ENCODE results near the gene KCTD3.

The KCTD3 gene

GRCh38 chr1:215600258-215600792 lies 33.2 kb downstream of the KCTD3 start:
- Histone ChIP-seq H2AK5ac (ENCODE audit: low read length, severe bottlenecking) (no peak overlapping the region), H3K4ac (ENCODE audit: low read depth in 1 of 2, low read length in 2 of 2) (no peak overlapping the region), H3K27me3 (ENCODE audit: control insufficient read depth in 1 of 2, insufficient read depth in 1 of 2, low read length in 2 of 2) (no peaks in the 10 kb centered on the region), H2BK5ac (ENCODE audit: low read depth, low read length, poor library complexity, severe bottlenecking) (no peak overlapping the region), H3K79me1 (replicated peaks; ENCODE audit: low read length, poor library complexity, severe bottlenecking) (no peaks in the 10 kb centered on the region), H3K36me3 (ENCODE audit: control insufficient read depth in 1 of 2, insufficient read depth in 2 of 2, low read depth in 1 of 2, low read length in 2 of 2) (peaks cover 0 to 81% of the 10 kb centered on the region in 2 experiments), H4K8ac (ENCODE audit: low read length) (no peak overlapping the region), H3K18ac (ENCODE audit: low read depth in 1 of 2, low read length in 2 of 2) (no peak overlapping the region), H3K23ac (ENCODE audit: low read length in 2 of 2) (no peak overlapping the region), H3K4me3 (ENCODE audit: insufficient read depth in 1 of 2, low read depth in 1 of 2, low read length in 2 of 2) (no peak overlapping the region), H3K9me3 (ENCODE audit: control insufficient read depth, low read length) (no peaks in the 10 kb centered on the region), H3K4me2 (ENCODE audit: low read length, poor library complexity, severe bottlenecking) (no peak overlapping the region), H2AFZ (ENCODE audit: low read depth, low read length) (no peak overlapping the region), H2BK12ac (ENCODE audit: low read length in 2 of 2) (no peak overlapping the region), H3K9ac (ENCODE audit: low read length) (no peak overlapping the region), H4K91ac (ENCODE audit: low read length) (no peak overlapping the region), H2BK120ac (ENCODE audit: low read depth, low read length) (no peak overlapping the region), H3K4me1 (ENCODE audit: control insufficient read depth, insufficient read depth, low read depth, low read length) (no peaks in the 10 kb centered on the region), H2BK15ac (ENCODE audit: low read depth, poor library complexity, severe bottlenecking) (no peak overlapping the region), H3K27ac (ENCODE audit: low read length, poor library complexity, severe bottlenecking) (no peak overlapping the region), H3K14ac (ENCODE audit: low read length in 2 of 2) (no peak overlapping the region)
- DNase-seq = no peak

- 96% methylated on average over 9 of the region's 10 CpGs for WGBS
- no peak overlapping the region for H4K91ac ChIP-seq (ENCODE audit: low read length)
- no peak overlapping the region for H2BK15ac ChIP-seq (ENCODE audit: low read depth, poor library complexity, severe bottlenecking)
These were observed 33.8 kb downstream of the KCTD3 start for GRCh38 chr1:215600867-215601266.

GRCh38 chr1:215601276-215601675 lies 34.2 kb downstream of the KCTD3 start:
- Histone ChIP-seq H3K4ac (ENCODE audit: low read depth in 1 of 2, low read length in 2 of 2) (no peak overlapping the region), H3K23ac (ENCODE audit: low read length in 2 of 2) (no peak overlapping the region), H3K4me3 (ENCODE audit: insufficient read depth in 1 of 2, low read depth in 1 of 2, low read length in 2 of 2) (no peak overlapping the region), H2BK120ac (ENCODE audit: low read depth, low read length) (no peak overlapping the region), H3K4me2 (ENCODE audit: low read length, poor library complexity, severe bottlenecking) (no peak overlapping the region), H2BK12ac (ENCODE audit: low read length in 2 of 2) (no peak overlapping the region), H4K91ac (ENCODE audit: low read length) (no peak overlapping the region), H2AFZ (ENCODE audit: low read depth, low read length) (no peak overlapping the region), H3K9ac (ENCODE audit: low read length) (no peak overlapping the region), H3K79me1 (replicated peaks; ENCODE audit: low read length, poor library complexity, severe bottlenecking) (no peaks in the 10 kb centered on the region), H3K27me3 (ENCODE audit: control insufficient read depth in 1 of 2, insufficient read depth in 1 of 2, low read length in 2 of 2) (no peaks in the 10 kb centered on the region), H2AK5ac (ENCODE audit: low read length, severe bottlenecking) (no peak overlapping the region), H3K4me1 (ENCODE audit: control insufficient read depth, insufficient read depth, low read depth, low read length) (no peaks in the 10 kb centered on the region), H3K14ac (ENCODE audit: low read length in 2 of 2) (no peak overlapping the region), H3K9me3 (ENCODE audit: control insufficient read depth, low read length) (no peaks in the 10 kb centered on the region), H4K8ac (ENCODE audit: low read length) (no peak overlapping the region), H3K27ac (ENCODE audit: low read length, poor library complexity, severe bottlenecking) (no peak overlapping the region), H2BK5ac (ENCODE audit: low read depth, low read length, poor library complexity, severe bottlenecking) (no peak overlapping the region), H3K18ac (ENCODE audit: low read depth in 1 of 2, low read length in 2 of 2) (no peak overlapping the region), H3K36me3 (ENCODE audit: control insufficient read depth in 1 of 2, insufficient read depth in 2 of 2, low read depth in 1 of 2, low read length in 2 of 2) (peaks cover 0 to 75% of the 10 kb centered on the region in 2 experiments), H2BK15ac (ENCODE audit: low read depth, poor library complexity, severe bottlenecking) (no peak overlapping the region)
- 90% methylated on average over 2 of the region's 2 CpGs for WGBS
- DNase-seq = no peak

More at GRCh38 chr1:215600867-215601266, 33.8 kb downstream of the KCTD3 start:
- no peak overlapping the region for H3K14ac ChIP-seq (ENCODE audit: low read length in 2 of 2)
- no peak overlapping the region for H3K27ac ChIP-seq (ENCODE audit: low read length, poor library complexity, severe bottlenecking)
- H3K36me3 ChIP-seq (ENCODE audit: control insufficient read depth in 1 of 2, insufficient read depth in 2 of 2, low read depth in 1 of 2, low read length in 2 of 2) = peaks cover 0 to 79% of the 10 kb centered on the region in 2 experiments
- H3K23ac ChIP-seq (ENCODE audit: low read length in 2 of 2) = no peak overlapping the region
- H3K4me2 ChIP-seq (ENCODE audit: low read length, poor library complexity, severe bottlenecking) = no peak overlapping the region
- no peak overlapping the region for H3K18ac ChIP-seq (ENCODE audit: low read depth in 1 of 2, low read length in 2 of 2)
- H3K9ac ChIP-seq (ENCODE audit: low read length) = no peak overlapping the region
- no peak overlapping the region for H2BK12ac ChIP-seq (ENCODE audit: low read length in 2 of 2)
- no peaks in the 10 kb centered on the region for H3K79me1 ChIP-seq (replicated peaks; ENCODE audit: low read length, poor library complexity, severe bottlenecking)
- no peaks in the 10 kb centered on the region for H3K27me3 ChIP-seq (ENCODE audit: control insufficient read depth in 1 of 2, insufficient read depth in 1 of 2, low read length in 2 of 2)
- H3K4me1 ChIP-seq (ENCODE audit: control insufficient read depth, insufficient read depth, low read depth, low read length) = no peaks in the 10 kb centered on the region
- H2BK120ac ChIP-seq (ENCODE audit: low read depth, low read length) = no peak overlapping the region
- no peak for DNase-seq
- H2AK5ac ChIP-seq (ENCODE audit: low read length, severe bottlenecking) = no peak overlapping the region
- no peak overlapping the region for H2BK5ac ChIP-seq (ENCODE audit: low read depth, low read length, poor library complexity, severe bottlenecking)
- no peak overlapping the region for H3K4me3 ChIP-seq (ENCODE audit: insufficient read depth in 1 of 2, low read depth in 1 of 2, low read length in 2 of 2)
- H3K4ac ChIP-seq (ENCODE audit: low read depth in 1 of 2, low read length in 2 of 2) = no peak overlapping the region
- H4K8ac ChIP-seq (ENCODE audit: low read length) = no peak overlapping the region
- H2AFZ ChIP-seq (ENCODE audit: low read depth, low read length) = no peak overlapping the region
- H3K9me3 ChIP-seq (ENCODE audit: control insufficient read depth, low read length) = no peaks in the 10 kb centered on the region

DNA sequence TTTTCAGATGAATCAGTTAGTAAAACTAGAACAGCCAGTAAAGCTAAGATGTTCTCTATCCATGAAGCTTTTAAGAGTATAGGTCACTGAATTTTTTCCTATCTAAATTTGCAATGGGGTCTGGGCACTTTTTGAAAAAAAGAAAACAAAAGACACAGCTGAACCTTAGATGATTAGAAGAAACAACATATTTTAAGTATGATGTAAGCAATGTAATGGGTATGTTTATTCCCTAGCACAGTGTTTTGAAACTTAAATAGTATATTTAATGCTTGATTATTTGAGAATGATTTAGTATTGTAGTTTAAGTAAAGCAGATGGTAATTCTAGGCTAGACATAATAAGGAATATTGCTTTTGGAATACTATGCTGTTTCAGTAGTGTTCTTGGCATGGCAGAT lies 36.2 kb downstream of the KCTD3 start:
- Histone ChIP-seq H3K27me3 (ENCODE audit: control insufficient read depth in 1 of 2, insufficient read depth in 1 of 2, low read length in 2 of 2) (no peaks in the 10 kb centered on the region), H2BK12ac (ENCODE audit: low read length in 2 of 2) (no peak overlapping the region), H3K36me3 (ENCODE audit: control insufficient read depth in 1 of 2, insufficient read depth in 2 of 2, low read depth in 1 of 2, low read length in 2 of 2) (peaks cover 0 to 64% of the 10 kb centered on the region in 2 experiments), H2BK15ac (ENCODE audit: low read depth, poor library complexity, severe bottlenecking) (no peak overlapping the region), H3K23ac (ENCODE audit: low read length in 2 of 2) (no peak overlapping the region), H3K79me1 (replicated peaks; ENCODE audit: low read length, poor library complexity, severe bottlenecking) (no peaks in the 10 kb centered on the region), H3K27ac (ENCODE audit: low read length, poor library complexity, severe bottlenecking) (no peak overlapping the region), H3K4me2 (ENCODE audit: low read length, poor library complexity, severe bottlenecking) (no peak overlapping the region), H2BK5ac (ENCODE audit: low read depth, low read length, poor library complexity, severe bottlenecking) (no peak overlapping the region), H3K4me1 (ENCODE audit: control insufficient read depth, insufficient read depth, low read depth, low read length) (no peaks in the 10 kb centered on the region), H3K18ac (ENCODE audit: low read depth in 1 of 2, low read length in 2 of 2) (no peak overlapping the region), H4K8ac (ENCODE audit: low read length) (no peak overlapping the region), H3K9ac (ENCODE audit: low read length) (no peak overlapping the region), H3K4me3 (ENCODE audit: insufficient read depth in 1 of 2, low read depth in 1 of 2, low read length in 2 of 2) (no peak overlapping the region), H3K14ac (ENCODE audit: low read length in 2 of 2) (no peak overlapping the region), H2AK5ac (ENCODE audit: low read length, severe bottlenecking) (no peak overlapping the region), H4K91ac (ENCODE audit: low read length) (no peak overlapping the region), H3K4ac (ENCODE audit: low read depth in 1 of 2, low read length in 2 of 2) (no peak overlapping the region), H2BK120ac (ENCODE audit: low read depth, low read length) (no peak overlapping the region), H3K9me3 (ENCODE audit: control insufficient read depth, low read length) (no peaks in the 10 kb centered on the region), H2AFZ (ENCODE audit: low read depth, low read length) (no peak overlapping the region)
- no peak for DNase-seq

Data from mesenchymal stem cell (in vitro differentiated cells and primary cell).